Measurements from ENCODE around the gene PLB1.

PLB1 gene

DNA sequence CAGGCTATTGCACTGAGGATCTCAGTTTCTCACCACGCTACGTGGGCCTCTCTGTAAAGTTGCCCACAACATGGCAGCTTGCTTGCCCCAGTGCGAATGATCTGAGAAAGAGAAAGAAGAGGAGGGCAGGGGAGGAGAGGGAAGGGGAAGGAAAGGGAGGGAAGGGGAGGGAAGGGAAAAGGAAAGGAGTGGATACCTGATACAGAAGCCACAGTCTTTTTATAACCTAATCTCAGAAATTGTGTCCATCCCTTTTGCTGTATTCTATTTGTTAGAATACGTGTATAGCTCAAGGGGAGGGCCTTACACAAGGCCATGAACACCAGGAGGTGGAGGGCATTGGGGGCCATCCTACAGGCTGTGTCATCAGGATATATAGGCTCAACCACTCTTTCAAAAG, 177.5 kb downstream of the PLB1 start:
- H3K4me3 ChIP-seq (ENCODE audit: low read length in 2 of 2): no peak overlapping the region
- no peaks in the 10 kb centered on the region for H3K36me3 ChIP-seq (ENCODE audit: control insufficient read depth in 2 of 2, insufficient read depth in 2 of 2, low read length in 2 of 2)
- H3K9ac ChIP-seq (ENCODE audit: low read length in 2 of 2): no peak overlapping the region
- no peak overlapping the region for H3K27ac ChIP-seq (ENCODE audit: low read length)
- no peaks in the 10 kb centered on the region for H3K27me3 ChIP-seq (ENCODE audit: control insufficient read depth in 1 of 2, insufficient read depth in 2 of 2, low read length in 2 of 2)
- peaks cover 0 to 4% of the 10 kb centered on the region in 2 donors for H3K9me3 ChIP-seq (ENCODE audit: control insufficient read depth in 2 of 2, low read length in 2 of 2)
- peaks cover 18% of the 10 kb centered on the region for H3K4me1 ChIP-seq (ENCODE audit: control insufficient read depth, insufficient read depth, low read length)

DNA sequence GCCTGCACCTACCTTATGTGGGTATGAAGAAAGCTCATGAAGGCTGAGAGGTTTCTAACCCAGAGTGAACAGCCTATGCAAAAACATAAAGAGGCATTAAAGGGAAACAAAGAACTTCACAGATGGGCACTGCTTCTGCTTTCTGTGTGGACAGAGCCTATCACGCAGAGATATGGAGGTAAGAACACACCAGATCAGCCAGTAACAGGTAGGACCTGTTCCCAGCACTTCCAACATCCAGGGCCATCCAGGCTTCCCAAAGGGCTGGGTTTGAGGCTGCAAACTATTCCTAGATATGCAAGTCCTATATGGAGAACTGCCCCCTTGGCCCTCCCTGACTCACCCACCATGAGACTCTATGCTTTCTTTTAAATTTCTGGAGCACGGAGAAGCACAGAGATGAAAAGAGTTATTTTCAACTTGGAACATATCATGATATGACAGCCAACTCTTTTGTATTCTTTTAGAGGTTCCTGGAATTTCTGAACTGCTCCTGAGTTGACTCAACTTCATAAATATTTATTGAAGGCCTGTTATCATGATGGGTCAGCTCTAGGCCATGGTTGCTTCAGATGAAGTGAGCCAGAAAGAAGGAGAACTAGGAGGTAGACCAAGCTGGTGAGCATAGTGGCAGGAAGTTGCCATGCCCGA, 178.3 kb downstream of the PLB1 start:
- peaks cover 0 to 4% of the 10 kb centered on the region in 2 donors for H3K9me3 ChIP-seq (ENCODE audit: control insufficient read depth in 2 of 2, low read length in 2 of 2)
- H3K4me3 ChIP-seq (ENCODE audit: low read length in 2 of 2): no peak overlapping the region
- peak overlapping the region; percentile 49 for H3K27ac ChIP-seq (ENCODE audit: low read length)
- peaks cover 20% of the 10 kb centered on the region for H3K4me1 ChIP-seq (ENCODE audit: control insufficient read depth, insufficient read depth, low read length)
- H3K9ac ChIP-seq (ENCODE audit: low read length in 2 of 2): no peak overlapping the region
- H3K27me3 ChIP-seq (ENCODE audit: control insufficient read depth in 1 of 2, insufficient read depth in 2 of 2, low read length in 2 of 2): no peaks in the 10 kb centered on the region
- H3K36me3 ChIP-seq (ENCODE audit: control insufficient read depth in 2 of 2, insufficient read depth in 2 of 2, low read length in 2 of 2): no peaks in the 10 kb centered on the region

DNA sequence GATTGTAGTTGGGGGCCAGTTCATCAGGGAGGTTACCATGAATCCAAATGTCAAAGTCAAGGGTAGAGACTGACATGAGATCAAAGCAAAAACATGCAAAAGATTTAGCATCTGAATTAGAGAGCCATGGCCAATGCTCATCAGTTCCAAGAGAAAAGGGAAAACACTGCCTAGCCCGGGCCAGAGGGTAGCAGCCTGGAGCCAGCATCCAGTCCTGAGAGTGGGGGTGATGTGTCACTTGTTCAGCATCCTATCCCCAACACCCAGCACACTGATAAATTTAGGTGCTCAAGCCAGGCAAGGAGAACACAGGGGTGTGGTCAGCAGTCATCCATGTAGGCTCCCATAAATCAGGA, 178.8 kb downstream of the PLB1 start:
- Histone ChIP-seq H3K27ac (ENCODE audit: low read length) (peak overlapping the region; percentile 49), H3K27me3 (ENCODE audit: control insufficient read depth in 1 of 2, insufficient read depth in 2 of 2, low read length in 2 of 2) (no peaks in the 10 kb centered on the region), H3K9me3 (ENCODE audit: control insufficient read depth in 2 of 2, low read length in 2 of 2) (peaks cover 0 to 4% of the 10 kb centered on the region in 2 donors), H3K9ac (ENCODE audit: low read length in 2 of 2) (no peak overlapping the region), H3K4me3 (ENCODE audit: low read length in 2 of 2) (no peak overlapping the region), H3K4me1 (ENCODE audit: control insufficient read depth, insufficient read depth, low read length) (peaks cover 25% of the 10 kb centered on the region), H3K36me3 (ENCODE audit: control insufficient read depth in 2 of 2, insufficient read depth in 2 of 2, low read length in 2 of 2) (no peaks in the 10 kb centered on the region)

DNA sequence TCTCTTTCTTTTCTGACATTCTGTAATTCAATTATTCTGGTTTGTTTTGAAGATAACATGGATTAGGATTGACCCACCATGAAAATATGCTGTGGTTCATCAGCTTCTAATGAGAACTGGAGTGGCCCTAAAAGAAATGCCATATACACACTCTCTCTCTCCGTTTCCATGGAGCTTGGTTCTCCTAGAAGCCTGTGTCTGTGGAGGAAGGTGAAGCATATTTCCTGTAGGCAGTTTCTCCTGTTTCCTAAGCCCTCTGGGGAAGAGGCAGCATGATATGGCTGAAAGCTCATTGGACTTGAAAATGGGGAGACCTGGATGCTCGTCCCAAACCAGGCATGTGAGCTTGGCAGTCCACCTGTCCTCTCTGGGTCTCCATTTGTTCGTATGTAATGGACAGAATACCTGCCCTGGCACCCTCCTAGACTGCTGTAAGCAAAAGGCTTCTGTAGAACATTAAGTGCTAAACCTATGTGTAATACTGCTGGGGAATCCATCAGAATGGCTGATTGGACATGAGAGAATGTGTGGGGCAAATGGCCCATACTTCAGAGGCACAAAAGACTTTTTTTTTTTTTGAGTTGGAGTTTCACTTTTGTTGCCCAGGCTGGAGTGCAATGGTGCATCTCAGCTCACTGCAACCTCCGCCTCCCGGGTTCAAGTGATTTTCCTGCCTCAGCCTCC, 180.4 kb downstream of the PLB1 start:
- H3K27me3 ChIP-seq (ENCODE audit: control insufficient read depth in 1 of 2, insufficient read depth in 2 of 2, low read length in 2 of 2): no peaks in the 10 kb centered on the region
- H3K36me3 ChIP-seq (ENCODE audit: control insufficient read depth in 2 of 2, insufficient read depth in 2 of 2, low read length in 2 of 2): no peaks in the 10 kb centered on the region
- H3K9ac ChIP-seq (ENCODE audit: low read length in 2 of 2): no peak overlapping the region
- H3K4me3 ChIP-seq (ENCODE audit: low read length in 2 of 2): no peak overlapping the region
- peaks cover 34% of the 10 kb centered on the region for H3K4me1 ChIP-seq (ENCODE audit: control insufficient read depth, insufficient read depth, low read length)
- H3K9me3 ChIP-seq (ENCODE audit: control insufficient read depth in 2 of 2, low read length in 2 of 2): peaks cover 0 to 4% of the 10 kb centered on the region in 2 donors
- no peak overlapping the region for H3K27ac ChIP-seq (ENCODE audit: low read length)

DNA sequence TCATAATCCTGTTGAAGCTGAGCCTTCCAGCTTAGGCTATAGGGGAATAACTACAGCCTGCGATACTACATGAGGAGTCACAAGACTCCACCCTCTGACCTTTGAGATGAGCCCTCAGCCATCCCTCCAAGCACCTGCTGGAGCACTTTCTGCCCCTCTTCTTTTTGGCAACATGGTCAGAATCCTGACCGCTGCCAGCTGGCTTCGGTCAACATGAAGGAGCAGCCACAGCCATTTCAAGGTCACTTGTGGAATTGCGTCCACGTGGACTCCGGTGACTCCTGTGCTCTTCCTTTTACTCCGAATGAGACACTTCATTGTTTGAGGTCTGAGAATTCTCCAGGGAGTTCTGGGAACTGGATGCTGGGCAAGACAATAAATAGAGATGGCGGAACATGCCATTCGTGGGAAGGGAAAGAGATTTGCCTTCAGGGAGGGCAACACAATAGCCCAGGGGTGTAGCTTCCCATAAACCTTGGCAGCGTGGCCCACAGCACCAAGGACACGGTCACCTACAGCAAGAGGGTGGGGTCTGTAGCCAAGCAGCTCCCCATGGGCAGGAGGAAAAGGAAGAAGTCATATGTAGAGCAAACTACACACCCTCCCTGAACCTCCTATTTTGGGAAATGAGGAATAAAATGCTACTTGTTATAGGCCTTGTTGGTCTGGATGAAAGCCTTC, 182.5 kb downstream of the PLB1 start:
- Histone ChIP-seq H3K4me1 (ENCODE audit: control insufficient read depth, insufficient read depth, low read length) (peaks cover 52% of the 10 kb centered on the region), H3K36me3 (ENCODE audit: control insufficient read depth in 2 of 2, insufficient read depth in 2 of 2, low read length in 2 of 2) (no peaks in the 10 kb centered on the region), H3K9ac (ENCODE audit: low read length in 2 of 2) (no peak overlapping the region), H3K27ac (ENCODE audit: low read length) (no peak overlapping the region), H3K4me3 (ENCODE audit: low read length in 2 of 2) (no peak overlapping the region), H3K27me3 (ENCODE audit: control insufficient read depth in 1 of 2, insufficient read depth in 2 of 2, low read length in 2 of 2) (no peaks in the 10 kb centered on the region), H3K9me3 (ENCODE audit: control insufficient read depth in 2 of 2, low read length in 2 of 2) (peaks cover 0 to 4% of the 10 kb centered on the region in 2 donors)

DNA sequence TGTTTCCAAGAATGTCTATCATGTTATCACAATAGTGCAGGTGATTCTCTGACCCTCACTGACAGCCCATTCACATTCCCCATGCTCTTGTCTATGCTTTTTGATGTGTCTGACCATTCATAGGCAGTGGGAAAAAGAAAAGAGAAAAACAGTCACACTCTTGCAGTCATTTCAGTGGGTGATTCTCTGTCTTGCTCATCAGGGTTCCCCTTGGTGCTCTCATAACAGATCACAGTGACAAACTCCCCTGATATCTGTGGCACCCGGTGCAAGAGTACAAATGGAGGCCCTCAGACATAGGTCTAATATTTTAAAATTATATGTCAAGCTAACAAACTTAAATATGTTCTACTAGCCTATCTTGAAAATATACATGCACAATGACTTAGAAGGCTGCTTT, 183.1 kb downstream of the PLB1 start:
- H3K9ac ChIP-seq (ENCODE audit: low read length in 2 of 2): no peak overlapping the region
- H3K4me3 ChIP-seq (ENCODE audit: low read length in 2 of 2): no peak overlapping the region
- peak overlapping the region; percentile 37 for H3K27ac ChIP-seq (ENCODE audit: low read length)
- no peaks in the 10 kb centered on the region for H3K36me3 ChIP-seq (ENCODE audit: control insufficient read depth in 2 of 2, insufficient read depth in 2 of 2, low read length in 2 of 2)
- peaks cover 55% of the 10 kb centered on the region for H3K4me1 ChIP-seq (ENCODE audit: control insufficient read depth, insufficient read depth, low read length)
- no peaks in the 10 kb centered on the region for H3K9me3 ChIP-seq (ENCODE audit: control insufficient read depth in 2 of 2, low read length in 2 of 2)
- H3K27me3 ChIP-seq (ENCODE audit: control insufficient read depth in 1 of 2, insufficient read depth in 2 of 2, low read length in 2 of 2): no peaks in the 10 kb centered on the region

DNA sequence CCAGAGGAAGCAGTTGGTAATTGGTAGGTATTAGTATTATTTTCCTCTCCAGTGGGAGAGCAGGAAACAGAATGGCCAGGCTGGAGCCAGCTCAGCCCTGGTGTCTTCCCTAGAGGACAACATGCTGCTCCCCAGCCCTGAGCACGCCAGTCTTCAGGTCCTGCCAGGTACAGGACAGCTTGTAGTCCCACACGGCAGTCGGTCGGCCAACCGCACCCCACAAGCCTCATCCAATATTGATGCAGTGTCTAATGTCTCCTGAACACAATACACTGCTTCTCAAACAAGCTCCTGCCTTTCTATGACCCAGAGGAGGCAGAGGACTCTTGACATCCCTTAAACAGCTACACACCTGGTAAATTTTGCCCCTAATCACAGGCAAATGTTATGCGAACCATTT, 184.8 kb downstream of the PLB1 start:
- H3K9ac ChIP-seq (ENCODE audit: low read length in 2 of 2): peak overlapping the region in 1 of 2 donors; percentile 13
- H3K4me1 ChIP-seq (ENCODE audit: control insufficient read depth, insufficient read depth, low read length): peaks cover 52% of the 10 kb centered on the region
- H3K27ac ChIP-seq (ENCODE audit: low read length): peak overlapping the region; percentile 37
- H3K36me3 ChIP-seq (ENCODE audit: control insufficient read depth in 2 of 2, insufficient read depth in 2 of 2, low read length in 2 of 2): no peaks in the 10 kb centered on the region
- H3K27me3 ChIP-seq (ENCODE audit: control insufficient read depth in 1 of 2, insufficient read depth in 2 of 2, low read length in 2 of 2): no peaks in the 10 kb centered on the region
- H3K4me3 ChIP-seq (ENCODE audit: low read length in 2 of 2): no peak overlapping the region
- H3K9me3 ChIP-seq (ENCODE audit: control insufficient read depth in 2 of 2, low read length in 2 of 2): no peaks in the 10 kb centered on the region

DNA sequence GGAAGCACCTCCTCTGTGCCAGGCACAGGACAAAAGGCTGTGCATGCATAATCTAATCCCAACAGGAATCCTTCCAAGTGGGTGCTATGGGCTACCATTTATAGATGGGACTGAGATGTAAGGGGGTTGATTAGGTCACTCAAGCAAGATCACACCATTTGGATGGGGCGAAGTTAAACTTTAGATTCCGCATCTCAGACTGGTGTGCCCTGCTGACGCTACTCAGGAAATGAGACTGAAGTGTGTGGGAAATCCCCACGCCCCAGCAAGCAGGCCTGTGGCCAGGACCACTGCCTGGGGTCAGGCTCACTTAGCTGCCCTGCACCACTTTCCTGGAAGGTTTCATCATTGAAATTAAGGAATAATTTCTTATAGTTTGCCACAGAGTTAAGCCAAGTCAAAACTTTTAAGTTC, 185.3 kb downstream of the PLB1 start:
- H3K9ac ChIP-seq (ENCODE audit: low read length in 2 of 2): peak overlapping the region in 1 of 2 donors; percentile 13
- peak overlapping the region; percentile 37 for H3K27ac ChIP-seq (ENCODE audit: low read length)
- H3K36me3 ChIP-seq (ENCODE audit: control insufficient read depth in 2 of 2, insufficient read depth in 2 of 2, low read length in 2 of 2): no peaks in the 10 kb centered on the region
- H3K27me3 ChIP-seq (ENCODE audit: control insufficient read depth in 1 of 2, insufficient read depth in 2 of 2, low read length in 2 of 2): no peaks in the 10 kb centered on the region
- H3K4me1 ChIP-seq (ENCODE audit: control insufficient read depth, insufficient read depth, low read length): peaks cover 52% of the 10 kb centered on the region
- no peaks in the 10 kb centered on the region for H3K9me3 ChIP-seq (ENCODE audit: control insufficient read depth in 2 of 2, low read length in 2 of 2)
- H3K4me3 ChIP-seq (ENCODE audit: low read length in 2 of 2): peak overlapping the region in 1 of 2 donors; percentile 22

DNA sequence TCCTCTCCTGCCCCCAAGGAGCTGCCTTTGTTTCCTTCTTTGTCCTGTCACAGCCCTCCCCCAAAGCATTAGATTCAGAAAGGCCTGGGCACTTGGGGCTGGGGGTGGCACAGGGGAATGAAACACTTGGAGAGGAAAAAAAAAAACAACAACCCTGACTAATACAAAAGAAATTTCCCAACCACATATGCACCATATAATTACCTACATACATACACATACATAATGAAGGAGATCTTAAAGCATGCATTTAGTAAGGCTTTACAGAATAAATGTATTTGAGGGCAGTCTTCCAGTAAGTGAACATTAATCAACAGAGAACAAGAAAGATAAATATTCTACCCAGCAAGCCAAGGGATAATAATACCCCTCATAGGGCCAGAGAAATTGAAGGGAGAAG, 185.7 kb downstream of the PLB1 start:
- Histone ChIP-seq H3K4me1 (ENCODE audit: control insufficient read depth, insufficient read depth, low read length) (peaks cover 50% of the 10 kb centered on the region), H3K4me3 (ENCODE audit: low read length in 2 of 2) (no peak overlapping the region), H3K36me3 (ENCODE audit: control insufficient read depth in 2 of 2, insufficient read depth in 2 of 2, low read length in 2 of 2) (no peaks in the 10 kb centered on the region), H3K9me3 (ENCODE audit: control insufficient read depth in 2 of 2, low read length in 2 of 2) (no peaks in the 10 kb centered on the region), H3K27me3 (ENCODE audit: control insufficient read depth in 1 of 2, insufficient read depth in 2 of 2, low read length in 2 of 2) (no peaks in the 10 kb centered on the region), H3K9ac (ENCODE audit: low read length in 2 of 2) (no peak overlapping the region), H3K27ac (ENCODE audit: low read length) (peak overlapping the region; percentile 37)

DNA sequence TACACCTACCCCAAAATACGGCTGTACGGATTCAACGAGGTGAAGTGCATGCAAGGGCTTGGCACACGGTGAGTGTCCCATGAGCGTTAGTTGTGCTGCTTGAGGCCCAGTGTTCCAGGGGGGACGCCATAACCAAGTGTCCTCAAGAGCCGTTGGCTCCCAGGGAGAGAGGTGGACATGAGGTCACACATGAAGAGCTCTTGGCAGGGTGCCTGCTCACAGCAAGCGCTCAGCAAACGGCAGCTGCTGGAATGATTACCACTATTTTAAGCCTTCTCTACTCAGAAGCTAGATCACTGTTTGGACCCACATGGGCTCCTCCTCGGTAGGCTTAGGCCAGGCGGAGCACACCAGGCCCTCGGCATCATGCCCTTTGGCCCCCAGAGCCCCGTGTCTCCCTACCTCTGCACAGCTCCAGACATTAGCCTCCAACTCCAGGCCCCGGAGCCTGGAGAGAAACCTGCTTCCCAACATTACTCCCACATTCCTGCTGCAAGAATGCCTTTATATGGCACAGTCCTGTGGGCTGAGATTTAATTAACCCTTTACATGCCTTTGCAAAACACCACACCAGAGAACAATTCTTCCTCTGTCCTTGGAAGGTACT, 187.3 kb downstream of the PLB1 start:
- Histone ChIP-seq H3K9me3 (ENCODE audit: control insufficient read depth in 2 of 2, low read length in 2 of 2) (no peaks in the 10 kb centered on the region), H3K36me3 (ENCODE audit: control insufficient read depth in 2 of 2, insufficient read depth in 2 of 2, low read length in 2 of 2) (no peaks in the 10 kb centered on the region), H3K4me3 (ENCODE audit: low read length in 2 of 2) (peak overlapping the region; percentile 17 to 58), H3K4me1 (ENCODE audit: control insufficient read depth, insufficient read depth, low read length) (peaks cover 50% of the 10 kb centered on the region), H3K9ac (ENCODE audit: low read length in 2 of 2) (peak overlapping the region; percentile 35 to 51), H3K27me3 (ENCODE audit: control insufficient read depth in 1 of 2, insufficient read depth in 2 of 2, low read length in 2 of 2) (no peaks in the 10 kb centered on the region), H3K27ac (ENCODE audit: low read length) (peak overlapping the region; percentile 67)
